SK-N-MC (cell line): ENCODE measurements around the gene ISLR2.

Experiments
- EZH2 ChIP-seq: fragments of 200-600 bp; sonication (generic); IDR thresholded peaks from one replicate; pipeline ENCODE4 v1.6.1; 2017; ENCODE audit warnings: antibody characterized with exemption
- POLR2AphosphoS5 ChIP-seq: IDR thresholded peaks from 2 replicates; pipeline ENCODE4 v1.6.1; 2012; ENCODE audit warnings: mild to moderate bottlenecking, low read depth, low read length, borderline replicate concordance

DNA sequence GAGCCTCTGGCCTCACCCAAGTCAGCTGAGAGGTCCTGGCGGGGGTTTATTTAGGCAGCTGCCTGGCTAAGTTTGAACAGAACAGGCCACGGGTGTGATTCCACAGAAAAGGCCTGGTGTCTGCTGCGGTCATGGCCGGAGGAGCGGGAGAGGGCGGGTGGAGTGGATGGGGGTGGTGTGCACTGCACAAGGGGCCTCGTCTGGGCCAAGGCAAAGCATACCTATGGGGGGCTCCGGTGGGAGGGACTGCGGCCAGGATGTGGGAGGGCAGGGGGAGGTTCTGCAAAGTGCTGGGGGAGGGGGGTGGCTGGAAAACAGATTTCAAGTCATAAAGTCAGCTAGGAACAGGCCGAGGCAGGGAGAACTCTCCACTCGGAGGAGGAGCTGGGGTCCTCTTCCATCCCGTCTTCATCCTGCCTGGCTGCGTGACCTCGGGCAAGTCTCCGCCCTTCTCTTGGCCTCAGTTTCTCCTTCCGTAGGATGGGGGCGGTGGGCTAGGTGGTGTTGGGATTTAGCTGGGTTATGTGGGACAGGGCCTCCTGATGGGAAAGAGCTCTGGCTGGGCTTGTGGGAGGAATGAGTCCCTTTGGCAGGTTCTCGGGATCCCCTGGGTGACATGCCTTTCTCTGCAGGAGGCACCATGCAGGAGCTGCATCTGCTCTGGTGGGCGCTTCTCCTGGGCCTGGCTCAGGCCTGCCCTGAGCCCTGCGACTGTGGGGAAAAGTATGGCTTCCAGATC, 44.0 kb downstream of the ISLR2 start:
- TF ChIP-seq POLR2AphosphoS5 (no peak), EZH2 (no peak)
